HG03175 (cell line): ENCODE results near the gene C4BPA.

Experiments
- ATAC-seq: cut with Tn5 transposase; IDR thresholded peaks from one replicate; pipeline ENCODE4 v1.9.1; 2021; ENCODE audit warnings: mild to moderate bottlenecking, moderate library complexity; ENCODE audit not compliant: unreplicated experiment

The C4BPA gene

DNA sequence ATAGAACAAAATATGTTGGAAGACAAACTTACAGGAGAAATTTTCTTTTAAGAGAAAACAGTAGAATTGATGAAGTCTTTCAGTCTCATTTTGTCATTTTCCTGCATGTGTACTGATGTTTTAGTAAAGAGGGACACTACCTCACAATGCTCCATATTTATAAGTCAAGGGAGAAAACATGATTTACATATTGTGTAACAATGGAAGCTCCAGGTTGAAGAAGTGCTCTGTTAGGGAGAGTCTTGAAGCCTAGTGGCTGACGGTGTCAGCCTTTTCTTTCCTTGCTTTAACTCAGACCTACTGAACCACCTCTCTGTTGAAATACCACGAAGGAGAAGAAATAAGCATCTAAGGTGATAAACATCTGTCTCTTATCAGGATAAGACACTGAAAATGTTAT is 75.0 kb downstream of the C4BPA start:
- ATAC-seq, result no peak

GRCh38 chr1:207181847-207182246 is 77.8 kb downstream of the C4BPA start:
- no peak for ATAC-seq

GRCh38 chr1:207186503-207186902 is 82.5 kb downstream of the C4BPA start:
- ATAC-seq, result no peak

GRCh38 chr1:207188901-207189300 is 84.9 kb downstream of the C4BPA start:
- ATAC-seq, result no peak

- no peak for ATAC-seq
Observed at GRCh38 chr1:207191061-207191460, 87.0 kb downstream of the C4BPA start.

- ATAC-seq, result no peak
Observed at GRCh38 chr1:207191776-207192175, 87.7 kb downstream of the C4BPA start.

DNA sequence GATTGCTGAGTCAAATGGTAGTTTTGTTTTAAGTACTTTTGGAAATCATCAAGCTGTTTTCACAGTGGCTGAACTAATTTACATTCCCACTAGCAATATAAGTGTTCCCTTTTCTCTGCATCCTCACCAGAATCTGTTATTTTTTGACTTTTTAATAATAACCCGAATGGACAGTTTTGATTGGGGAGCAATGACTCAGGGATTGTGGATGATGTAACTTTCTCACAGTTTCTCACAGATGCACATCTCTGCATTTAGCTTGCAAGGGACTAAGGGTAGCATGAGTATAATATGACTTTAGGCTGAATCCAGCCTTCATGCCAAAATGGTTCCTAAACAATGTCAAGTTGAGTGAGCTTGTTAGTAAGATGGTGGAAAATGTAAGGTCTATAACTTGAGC is 90.2 kb downstream of the C4BPA start:
- no peak for ATAC-seq
